Left renal pelvis (tissue), 4 donors: ENCODE measurements around the gene MS4A13. TPM values are rescaled to one million over a fixed set of nuclear protein-coding genes. Genes with fewer than 3 reads are reported as not detected.
"Not testable (repeated sequence)": the region's sequence is repeated elsewhere in the genome, so short reads cannot be mapped to it uniquely, and the experiment has no call there.

Experiments used
- DNase-seq, 4 donors: peaks; one replicate each; pipeline ENCODE4 v3.0.0-alpha.2; 2013; ENCODE audit warnings: low read depth in 4 of 4, low spot score in 3 of 4
- polyA plus RNA-seq, 4 donors: library from polyadenylated mRNA; unstranded; fragments of 120-200 nt; gene quantifications; one replicate each; pipeline ENCODE4 v1.2.1, GENCODE V29; 2013; ENCODE audit not compliant: insufficient read length in 4 of 4

Gene MS4A13, protein sequence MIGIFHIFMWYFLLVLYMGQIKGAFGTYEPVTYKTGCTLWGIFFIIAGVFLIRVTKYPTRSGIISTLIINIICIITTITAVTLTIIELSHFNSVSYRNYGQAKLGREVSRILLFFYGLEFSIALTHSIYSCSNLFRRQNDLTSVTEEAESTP
- polyA plus RNA-seq, result not detected

DNA sequence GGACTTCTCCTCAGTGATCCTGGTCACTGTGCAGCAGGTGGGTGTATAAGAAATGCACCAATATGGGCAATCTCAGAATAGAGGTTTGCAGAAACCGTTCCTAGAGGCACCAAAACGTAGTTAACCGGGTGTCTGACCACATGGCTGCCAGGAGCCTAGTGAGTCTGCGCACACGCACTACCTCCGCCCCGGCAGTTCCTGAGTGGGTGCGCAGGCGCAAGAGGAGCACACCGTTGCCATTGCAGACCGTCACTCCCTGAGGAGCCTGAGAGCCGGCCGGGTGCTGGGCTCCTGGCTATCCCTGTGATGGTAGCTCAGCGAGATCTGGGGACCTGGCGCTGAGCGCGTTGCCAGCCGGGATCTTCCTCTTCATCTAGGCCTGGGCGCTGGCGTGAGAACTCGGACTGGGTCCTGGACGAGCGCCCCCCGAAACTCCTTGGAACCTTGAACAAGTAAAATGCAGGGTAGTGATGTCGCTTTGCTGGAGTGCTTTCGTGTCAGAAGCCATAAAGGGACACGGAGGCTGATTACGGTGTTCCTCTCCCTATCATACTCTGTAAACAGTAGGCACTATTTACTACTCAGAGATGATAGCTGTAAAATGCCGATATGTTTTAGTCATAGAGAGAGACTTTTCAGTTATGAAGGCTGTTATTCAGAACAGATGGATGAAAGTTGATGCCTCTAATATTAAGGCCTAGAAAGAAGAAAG is at the start of gene MS4A13:
MS4A13 (plus strand) TSS at position 249 of the 712 bp plus-strand sequence. CDS start 2,692 bp downstream, outside the sequence.
- DNase-seq, result no peak

DNA sequence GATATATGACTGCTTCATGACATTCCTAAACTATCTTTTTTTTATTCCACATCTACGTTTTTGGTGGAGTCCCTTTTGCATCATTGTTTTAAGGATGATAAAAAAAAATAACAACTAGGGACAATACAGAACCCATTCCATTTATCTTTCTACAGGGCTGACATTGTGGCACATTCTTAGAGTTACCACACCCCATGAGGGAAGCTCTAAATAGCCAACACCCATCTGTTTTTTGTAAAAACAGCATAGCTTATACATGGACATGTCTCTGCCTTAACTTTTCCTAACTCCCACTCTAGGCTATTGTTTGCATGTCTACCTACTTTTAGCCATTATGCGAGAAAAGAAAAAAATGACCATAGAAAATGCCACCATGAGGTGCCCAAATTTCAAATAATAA is 46.4 kb upstream of the MS4A13 start:
- DNase-seq, result no peak

DNA sequence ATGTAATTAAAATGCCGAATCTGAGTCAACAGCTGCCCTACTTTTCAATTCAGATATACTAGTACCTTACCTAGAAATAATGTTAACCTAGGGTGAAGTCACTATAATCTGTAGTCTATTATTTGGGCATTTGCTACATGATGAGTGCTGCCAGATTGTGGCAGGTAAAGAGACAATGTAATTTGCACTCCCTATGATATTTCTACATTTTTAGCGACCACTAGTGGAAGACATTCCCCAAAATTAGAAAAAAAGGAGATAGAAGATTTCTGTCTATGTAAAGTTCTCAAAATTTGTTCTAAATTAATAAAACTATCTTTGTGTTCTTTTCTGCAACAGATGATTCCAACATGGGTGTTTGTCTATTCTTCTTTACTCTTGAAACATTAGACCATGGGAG is 45.5 kb upstream of the MS4A13 start:
- no peak for DNase-seq

DNA sequence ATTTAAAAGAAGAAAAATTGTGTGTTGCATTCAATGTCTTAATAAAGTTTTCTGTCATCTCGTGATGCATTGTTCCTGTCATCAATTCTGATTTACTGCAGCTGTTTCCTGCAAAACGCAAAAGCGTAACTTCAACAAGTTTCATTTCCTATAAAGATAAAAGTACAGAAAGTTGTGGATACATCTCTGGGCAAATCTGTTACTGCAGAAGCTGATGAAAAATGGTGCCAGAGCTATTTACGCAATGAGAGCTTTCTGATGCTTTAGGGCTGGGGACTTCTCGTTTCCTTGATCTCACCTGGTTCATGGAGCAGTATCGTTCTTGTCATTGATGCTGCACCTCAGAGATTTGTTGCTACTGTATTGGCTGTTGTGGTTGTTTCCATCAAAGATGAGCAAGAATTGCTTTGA is 38.2 kb upstream of the MS4A13 start:
- no peak for DNase-seq

DNA sequence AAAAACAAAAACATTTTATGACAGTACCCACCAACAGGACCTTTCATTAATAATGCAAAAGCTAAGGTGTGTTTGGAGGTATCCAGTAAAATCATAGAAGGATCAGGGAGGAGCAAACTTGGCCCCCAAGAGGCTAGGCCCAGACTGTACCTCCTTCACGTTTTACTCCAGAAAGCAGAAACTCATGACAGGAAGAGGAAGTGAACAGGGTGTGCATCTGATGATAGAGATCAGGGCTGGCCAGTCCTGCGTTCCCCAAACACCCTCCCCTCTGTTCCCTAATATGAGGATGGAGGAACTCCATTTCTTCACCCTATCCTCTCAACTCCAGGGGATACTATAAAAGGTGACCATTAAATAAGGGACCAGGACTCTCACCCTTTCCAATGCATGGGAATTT is 32.8 kb upstream of the MS4A13 start:
- no peak for DNase-seq

DNA sequence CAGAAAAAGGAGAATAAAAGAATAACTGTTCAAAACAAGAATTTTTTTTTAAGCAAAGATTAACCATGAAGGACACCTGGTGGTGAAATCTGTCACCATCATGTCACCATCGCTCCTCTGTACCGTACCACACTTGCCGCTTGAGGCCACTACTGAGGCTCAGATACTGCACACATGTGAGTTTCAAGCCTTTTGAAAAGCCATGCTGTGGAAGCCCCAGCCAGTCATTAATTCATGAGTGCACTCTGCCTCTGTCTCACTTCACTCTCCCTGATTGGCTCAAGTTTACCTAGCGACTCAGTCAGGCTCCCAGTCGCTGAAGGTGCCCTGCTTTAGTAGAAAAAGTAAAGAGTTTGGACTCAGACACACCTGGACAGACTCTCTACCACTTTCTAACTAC is 29.2 kb upstream of the MS4A13 start:
- DNase-seq, result no peak

DNA sequence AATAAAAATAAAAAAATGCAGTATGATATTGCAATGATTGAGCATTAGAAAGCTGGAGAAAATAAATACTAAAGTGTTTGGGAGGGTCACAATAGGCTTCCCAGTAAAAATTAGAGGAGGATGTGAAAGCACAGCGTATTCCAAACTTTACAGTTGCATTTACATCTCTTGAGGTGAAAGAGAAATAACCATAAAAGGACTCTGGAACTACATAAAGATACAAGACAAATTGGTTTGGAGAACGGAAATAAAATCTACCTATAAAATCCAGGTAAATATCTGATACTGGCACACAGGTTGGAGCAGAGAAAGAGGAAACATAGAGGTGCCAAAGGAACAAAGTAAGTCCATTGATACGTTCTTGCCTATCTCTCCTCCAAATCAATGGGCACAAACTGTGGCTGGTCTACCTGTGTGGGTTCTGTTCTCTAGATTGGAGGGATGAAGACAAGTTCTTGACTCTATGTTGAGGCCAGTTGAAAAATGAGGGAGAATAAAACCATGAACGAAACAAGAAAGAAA is 22.6 kb upstream of the MS4A13 start, which contains the start of gene MS4A12:
MS4A12 (plus strand) TSS at position 291 of the 522 bp plus-strand sequence. CDS start 4,541 bp downstream, outside the sequence.
- DNase-seq, result no peak

DNA sequence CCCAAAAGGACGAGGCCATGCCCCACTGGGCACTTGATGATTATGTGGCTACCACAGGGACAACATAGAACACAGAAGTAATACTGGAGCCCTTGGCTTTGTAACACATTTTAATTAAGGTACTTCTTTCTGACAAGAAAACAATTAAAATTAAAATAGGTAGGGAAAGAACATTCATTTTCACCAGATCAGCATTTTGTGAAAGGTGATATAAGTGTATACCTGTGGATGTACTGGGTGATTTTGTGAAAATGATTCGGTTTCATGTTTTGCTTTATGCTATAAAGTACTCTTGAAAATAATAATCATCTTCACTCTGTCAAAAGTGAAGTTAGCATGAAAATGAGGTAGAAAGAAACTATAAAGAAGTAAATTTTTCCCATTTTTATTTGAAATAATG is 21.7 kb upstream of the MS4A13 start:
- DNase-seq, result no peak

DNA sequence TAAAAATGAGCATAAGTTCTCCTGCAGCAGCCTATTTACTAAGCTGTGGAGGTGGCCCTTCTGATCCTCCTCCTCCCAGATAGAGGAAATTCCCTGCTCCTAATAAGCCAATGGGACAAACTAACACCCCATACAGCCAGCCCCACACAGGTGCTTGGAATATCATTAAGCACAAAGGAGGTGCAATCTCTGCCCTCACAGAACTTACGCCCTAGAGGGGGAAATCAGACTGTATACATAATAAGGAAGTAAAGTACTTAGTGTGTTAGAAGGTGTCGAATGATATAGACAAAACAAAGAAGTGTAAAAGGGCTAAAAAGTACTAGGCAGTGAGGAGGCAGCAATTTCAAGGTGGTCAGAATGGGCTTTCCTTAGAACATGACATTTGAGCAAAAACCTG is 16.8 kb upstream of the MS4A13 start:
- no peak for DNase-seq

DNA sequence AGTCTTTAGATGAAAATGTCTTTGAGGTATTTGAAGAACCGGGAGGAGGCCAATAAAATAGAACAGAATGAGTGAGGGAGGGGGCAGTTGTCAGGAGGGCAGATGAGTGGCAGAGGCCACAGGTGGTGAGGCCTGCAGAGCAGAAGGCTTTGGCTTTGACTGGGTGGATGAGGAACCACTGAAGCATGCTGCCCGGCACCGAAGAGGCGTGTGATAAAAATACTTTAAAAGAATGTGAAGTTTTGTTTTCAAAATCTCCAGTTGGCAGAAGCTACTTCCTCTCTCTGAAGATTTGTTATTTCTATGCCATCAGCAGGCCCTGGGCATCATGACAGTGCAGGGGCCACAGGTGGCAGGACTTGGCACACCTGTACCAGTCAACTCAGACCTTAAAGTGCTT is 16.3 kb upstream of the MS4A13 start:
- no peak for DNase-seq

DNA sequence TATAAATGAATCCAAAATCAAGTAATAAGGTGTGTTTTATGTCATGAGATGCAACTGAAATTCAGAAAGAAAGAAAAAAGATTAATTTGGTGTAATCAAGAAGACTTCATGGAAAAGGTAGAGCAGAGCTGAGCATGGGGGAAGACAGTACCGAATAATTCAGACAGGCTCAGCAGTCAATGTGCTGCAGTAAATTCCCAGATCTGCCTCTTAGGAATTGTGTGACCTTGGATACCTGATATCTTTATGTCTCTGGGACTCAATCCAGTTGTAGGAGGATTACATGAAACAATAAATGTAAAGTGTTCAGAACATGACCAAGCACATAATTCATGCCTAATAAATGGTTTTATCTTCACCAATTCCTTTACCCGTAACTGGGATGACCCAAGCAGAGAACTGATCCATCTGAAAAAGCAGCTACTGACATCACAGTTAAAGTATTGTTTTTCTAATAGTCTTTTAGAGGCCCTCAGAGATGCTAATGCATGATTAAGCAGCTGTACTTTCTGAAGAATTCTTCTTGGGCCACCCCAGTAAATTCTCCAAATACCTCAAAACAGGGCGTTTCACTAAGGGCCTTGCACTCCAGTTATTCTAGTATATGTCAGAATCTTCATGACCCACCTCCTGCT is 14.8 kb upstream of the MS4A13 start:
- DNase-seq, result no peak

DNA sequence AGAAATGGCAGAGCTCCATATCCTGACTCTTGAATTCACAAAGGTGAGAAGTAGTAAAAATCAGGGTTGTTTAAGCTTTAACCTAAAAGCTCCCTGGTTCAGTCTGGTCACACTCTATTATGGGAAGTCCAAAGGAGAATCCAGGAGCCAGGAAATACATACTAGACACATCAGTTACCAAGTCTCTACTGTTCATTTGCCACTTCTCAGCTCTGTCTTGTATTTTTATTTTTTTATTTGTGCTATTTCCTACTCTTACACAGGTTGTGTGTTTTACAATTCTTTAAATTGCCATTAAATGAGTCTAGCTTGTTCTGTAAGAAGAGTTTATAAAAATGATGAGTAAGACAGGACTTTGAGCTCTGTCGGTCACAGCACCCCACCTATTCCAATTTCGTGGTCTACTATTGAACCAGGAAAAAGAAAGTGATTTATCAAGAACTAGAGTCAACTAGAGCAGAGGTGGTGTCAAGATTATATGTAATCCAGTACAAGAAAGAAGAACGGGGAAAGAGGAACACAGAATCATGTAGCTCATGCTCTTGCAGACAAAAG is 12.9 kb upstream of the MS4A13 start:
- no peak for DNase-seq

DNA sequence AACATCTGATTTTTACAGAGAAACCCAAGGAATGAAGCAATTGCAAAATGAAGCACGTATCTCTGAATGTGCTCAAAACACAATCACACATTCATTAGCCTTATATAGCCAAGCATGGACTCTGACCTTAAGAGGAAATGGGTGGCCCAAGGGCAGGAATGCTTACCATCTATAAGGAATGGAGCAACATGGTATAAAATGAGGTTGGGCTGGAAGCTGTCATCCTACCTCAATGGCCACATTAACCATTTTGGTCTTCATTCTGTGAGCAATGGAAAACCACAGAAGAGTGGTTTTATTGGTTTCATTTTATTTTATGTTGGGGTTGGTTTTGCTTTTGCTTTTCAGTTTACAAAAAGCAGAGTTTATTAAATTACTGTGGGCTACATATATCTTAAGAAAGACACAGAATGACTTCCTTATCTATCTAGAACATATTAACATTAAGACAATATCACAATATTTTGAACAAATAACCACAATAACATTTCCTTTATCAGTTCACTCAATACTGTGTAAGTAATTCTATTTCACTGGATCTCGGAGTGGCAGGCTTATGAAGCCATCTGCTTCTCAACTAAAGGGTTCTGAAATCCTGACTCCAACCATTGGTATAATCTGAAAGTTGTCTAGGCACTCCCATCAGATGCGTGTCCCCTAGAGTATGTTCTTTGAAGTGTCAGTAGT is 10.8 kb upstream of the MS4A13 start:
- DNase-seq, result no peak

DNA sequence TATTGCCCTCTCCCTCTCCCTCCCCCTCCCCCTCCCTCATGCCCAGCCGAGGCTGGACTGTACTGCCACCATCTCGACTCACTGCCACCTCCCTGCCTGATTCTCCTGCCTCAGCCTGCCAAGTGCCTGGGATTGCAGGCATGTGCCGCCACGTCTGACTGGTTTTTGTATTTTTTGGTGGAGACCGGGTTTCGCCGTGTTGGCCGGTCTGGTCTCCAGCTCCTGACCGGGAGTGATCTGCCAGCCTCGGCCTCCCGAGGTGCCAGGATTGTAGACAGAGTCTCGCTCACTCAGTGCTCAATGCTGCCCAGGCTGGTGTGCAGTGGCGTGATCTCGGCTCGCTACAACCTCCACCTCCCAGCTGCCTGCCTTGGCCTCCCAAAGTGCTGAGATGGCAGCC is 5.6 kb upstream of the MS4A13 start:
- not testable (repeated sequence) for DNase-seq

DNA sequence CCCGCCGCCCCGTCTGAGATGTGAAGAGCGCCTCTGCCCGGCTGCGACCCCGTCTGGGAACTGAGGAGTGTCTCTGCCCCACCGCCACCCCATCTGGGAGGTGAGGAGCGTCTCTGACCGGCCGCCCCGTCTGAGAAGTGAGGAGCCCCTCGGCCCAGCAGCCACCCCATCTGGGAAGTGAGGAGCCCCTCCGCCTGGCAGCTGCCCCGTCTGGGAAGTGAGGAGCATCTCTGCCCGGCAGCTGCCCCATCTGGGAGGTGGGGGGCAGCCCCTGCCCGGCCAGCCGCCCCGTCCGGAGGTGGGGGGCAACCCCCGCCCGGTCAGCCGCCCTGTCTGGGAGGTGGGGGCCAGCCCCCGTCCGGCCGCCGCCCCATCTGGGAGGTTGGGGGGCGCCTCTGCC is 5.0 kb upstream of the MS4A13 start:
- not testable (repeated sequence) for DNase-seq

DNA sequence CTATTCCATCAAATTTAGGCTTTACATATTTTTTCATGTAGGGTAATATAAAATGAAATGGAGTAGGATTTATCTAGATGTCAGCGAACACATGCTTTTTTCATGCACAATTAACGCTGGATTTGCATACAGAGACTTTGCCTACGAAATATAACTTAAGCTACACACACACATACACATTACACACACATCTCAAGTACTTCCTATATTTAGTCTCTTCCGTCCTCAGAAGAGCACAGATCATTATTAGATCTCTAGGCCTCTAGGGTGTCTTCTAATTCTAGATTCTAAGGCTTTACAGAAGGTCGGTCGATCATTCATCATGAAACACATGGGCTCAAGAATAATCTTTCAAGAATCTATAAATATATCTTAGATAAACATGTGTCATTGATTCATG is 3.8 kb upstream of the MS4A13 start:
- DNase-seq, result no peak

DNA sequence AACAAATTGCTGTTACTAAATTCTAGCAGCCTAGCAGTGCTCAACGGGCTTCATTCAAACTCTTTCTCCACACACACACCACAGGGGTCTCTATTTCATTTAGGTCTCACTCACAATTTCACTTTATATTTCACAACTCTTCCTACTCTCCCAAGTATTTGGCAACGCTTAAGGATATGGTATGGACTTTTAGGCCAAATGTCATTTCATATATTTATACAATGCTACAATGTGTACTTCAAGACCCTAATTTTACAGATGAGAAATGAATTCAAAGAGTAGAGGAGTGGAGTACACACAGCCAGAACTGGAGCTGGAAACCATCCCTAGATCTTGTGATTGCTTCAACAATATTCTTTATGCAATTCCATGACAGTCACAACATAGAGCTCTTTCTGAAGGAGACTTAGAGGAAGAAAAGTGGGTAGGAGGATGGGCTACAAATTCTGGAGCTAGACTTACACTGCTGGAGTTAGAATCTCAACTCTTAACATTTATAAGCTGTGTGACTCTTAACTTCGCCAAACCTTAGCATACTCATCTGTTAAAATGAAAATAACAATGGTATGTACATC is 2.5 kb upstream of the MS4A13 start:
- no peak for DNase-seq

DNA sequence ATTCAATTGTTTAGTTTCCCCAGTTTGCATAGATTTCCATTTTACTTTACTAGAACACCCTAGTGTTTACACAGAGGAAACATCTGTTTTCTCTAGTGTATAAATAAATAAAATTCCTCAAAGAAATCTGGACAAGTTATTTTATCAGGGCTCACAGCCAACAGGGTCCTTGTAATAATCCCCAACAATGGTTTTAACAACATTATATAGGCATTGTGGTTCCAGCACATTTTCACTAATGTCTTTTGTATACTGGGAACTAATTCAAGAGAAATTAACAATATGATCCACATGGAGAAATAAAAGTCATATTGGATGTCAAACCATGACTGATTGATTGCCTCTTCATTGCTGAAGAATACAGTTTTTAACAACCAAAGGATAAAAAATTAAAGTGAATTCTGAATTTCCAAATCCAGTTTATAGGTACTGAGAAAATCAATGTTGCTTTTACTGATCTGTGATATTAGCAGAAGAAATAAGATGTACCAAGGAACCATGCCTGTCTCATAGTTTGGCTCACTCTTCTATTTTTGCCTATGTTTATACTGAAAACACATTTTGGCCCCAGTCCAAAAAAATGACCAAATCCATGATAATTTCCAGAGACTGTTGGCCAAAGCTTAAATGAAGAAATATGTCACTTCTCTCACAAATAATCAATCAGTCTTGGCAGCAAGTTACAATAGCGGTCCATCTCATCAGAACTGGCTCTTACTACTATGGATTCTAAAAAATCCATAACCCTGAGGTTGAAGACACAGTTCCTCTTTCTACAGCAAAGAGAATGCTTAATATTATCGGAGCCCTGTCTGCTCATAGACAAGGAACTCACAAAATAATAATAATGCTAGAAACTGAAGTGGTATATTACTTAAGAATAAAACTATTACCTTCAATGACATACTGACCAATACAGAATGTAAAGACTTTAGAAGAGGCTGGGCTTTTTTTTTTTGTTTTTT is 1.4 kb upstream of the MS4A13 start:
- DNase-seq, result no peak

DNA sequence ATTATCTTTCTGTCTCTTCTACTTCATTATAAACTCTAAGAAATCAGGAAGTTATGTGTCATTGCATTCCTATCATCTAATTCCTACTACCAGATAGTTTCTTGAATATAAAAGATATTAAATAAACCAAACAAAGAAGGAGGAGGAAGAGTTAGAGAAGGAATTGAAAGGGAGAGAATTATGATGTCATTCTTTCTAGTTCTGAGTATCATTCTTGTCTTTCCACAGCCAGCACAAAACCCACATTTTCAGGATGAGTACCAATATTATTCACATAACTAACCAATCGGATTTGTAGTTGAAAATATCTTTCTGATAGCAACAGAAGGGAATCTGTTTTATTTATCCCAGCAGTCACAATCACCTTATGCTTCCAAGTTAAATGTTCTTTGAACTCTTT is 13.3 kb downstream of the MS4A13 start:
- DNase-seq, result no peak
